Measurements from ENCODE around the gene MERTK.

MERTK gene

GRCh38 chr2:112008910-112009485 lies 110.6 kb downstream of the MERTK start:
- Histone ChIP-seq H3K9ac (ENCODE audit: low read depth, low read length) (no peak overlapping the region), H3K9me3 (ENCODE audit: control insufficient read depth, insufficient read depth, low read length) (no peaks in the 10 kb centered on the region), H3K36me3 (ENCODE audit: insufficient read depth, low read length) (no peaks in the 10 kb centered on the region; the same call in 1 of the 2 replicates), H3K4me1 (ENCODE audit: insufficient read depth, low read length) (no peaks in the 10 kb centered on the region)

- no peaks in the 10 kb centered on the region for H3K4me1 ChIP-seq (ENCODE audit: insufficient read depth, low read length)
- no peaks in the 10 kb centered on the region for H3K9me3 ChIP-seq (ENCODE audit: control insufficient read depth, insufficient read depth, low read length)
- H3K9ac ChIP-seq (ENCODE audit: low read depth, low read length), result no peak overlapping the region
- H3K36me3 ChIP-seq (ENCODE audit: insufficient read depth, low read length), result no peaks in the 10 kb centered on the region; the same call in 1 of the 2 replicates
These were observed 112.3 kb downstream of the MERTK start for GRCh38 chr2:112010751-112011150.

GRCh38 chr2:112012556-112012955 lies 114.1 kb downstream of the MERTK start:
- Histone ChIP-seq H3K9ac (ENCODE audit: low read depth, low read length) (no peak overlapping the region), H3K4me1 (ENCODE audit: insufficient read depth, low read length) (no peaks in the 10 kb centered on the region), H3K36me3 (ENCODE audit: insufficient read depth, low read length) (no peaks in the 10 kb centered on the region; the same call in 1 of the 2 replicates), H3K9me3 (ENCODE audit: control insufficient read depth, insufficient read depth, low read length) (no peaks in the 10 kb centered on the region)

DNA sequence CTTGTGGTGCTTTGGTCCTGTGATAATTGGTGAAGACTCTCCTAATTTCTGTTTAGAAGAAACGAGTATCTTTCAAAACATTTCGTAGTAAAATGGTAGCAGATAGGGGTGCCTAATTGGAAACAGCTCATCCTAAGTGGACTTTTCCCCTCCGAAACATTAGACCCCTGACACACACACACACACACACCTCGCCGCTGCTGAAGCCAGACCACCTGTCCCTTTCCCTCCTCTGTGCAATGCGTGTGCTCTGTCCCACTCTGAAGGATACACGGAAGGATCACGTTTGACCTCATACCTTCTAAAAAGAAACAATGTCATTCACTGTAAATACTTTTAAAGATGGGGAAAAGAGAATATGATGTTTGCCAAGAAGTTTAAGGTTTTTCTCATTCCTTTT lies 120.4 kb downstream of the MERTK start:
- Histone ChIP-seq H3K9me3 (ENCODE audit: control insufficient read depth, insufficient read depth, low read length) (no peaks in the 10 kb centered on the region), H3K9ac (ENCODE audit: low read depth, low read length) (no peak overlapping the region), H3K4me1 (ENCODE audit: insufficient read depth, low read length) (peaks cover 9% of the 10 kb centered on the region)

DNA sequence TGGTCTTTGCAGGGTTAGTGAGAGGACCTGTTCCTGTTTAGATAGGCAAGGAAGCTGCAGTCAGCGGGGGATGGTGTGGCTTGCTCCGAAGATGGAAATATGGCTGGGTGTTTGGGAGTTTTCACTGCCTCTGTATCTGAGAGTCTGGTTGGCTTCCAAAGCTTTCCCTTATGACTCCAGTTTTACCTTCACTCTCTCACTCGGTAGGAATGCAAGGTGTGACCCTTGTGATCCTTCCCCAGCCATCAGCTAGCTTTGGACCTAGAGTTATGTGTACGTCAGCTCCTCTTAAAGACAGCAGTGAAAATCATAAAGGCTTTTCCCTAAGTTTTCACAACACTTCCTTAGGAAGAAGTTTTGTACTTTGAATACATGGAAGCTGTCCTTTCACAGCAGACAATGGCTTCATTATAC lies 121.2 kb downstream of the MERTK start:
- H3K9ac ChIP-seq (ENCODE audit: low read depth, low read length), result no peak overlapping the region
- peaks cover 9% of the 10 kb centered on the region for H3K4me1 ChIP-seq (ENCODE audit: insufficient read depth, low read length)

More for the DNA sequence above, 120.4 kb downstream of the MERTK start:
- no peaks in the 10 kb centered on the region for H3K36me3 ChIP-seq (ENCODE audit: insufficient read depth, low read length)

DNA sequence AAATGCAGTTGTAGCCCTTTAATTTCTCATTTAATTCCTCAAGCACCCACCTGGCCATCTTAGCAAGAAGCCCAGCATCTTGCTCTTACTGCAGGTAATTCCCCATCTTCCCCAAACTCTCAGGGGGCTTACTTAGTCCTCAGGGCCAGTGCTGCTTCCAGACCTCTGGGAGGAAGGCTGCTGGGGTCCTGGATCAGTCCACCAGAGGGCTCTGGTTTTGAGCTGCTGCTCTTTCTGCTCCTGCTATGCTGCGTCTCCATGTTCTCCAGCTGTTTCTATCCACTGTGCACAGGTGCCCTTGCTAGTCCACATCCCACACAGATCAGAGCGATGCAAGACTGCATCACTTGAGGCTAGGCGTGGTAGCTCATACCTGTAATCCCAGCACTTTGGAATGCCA lies 122.2 kb downstream of the MERTK start:
- Histone ChIP-seq H3K36me3 (ENCODE audit: insufficient read depth, low read length) (no peaks in the 10 kb centered on the region), H3K9me3 (ENCODE audit: control insufficient read depth, insufficient read depth, low read length) (no peaks in the 10 kb centered on the region), H3K4me1 (ENCODE audit: insufficient read depth, low read length) (peaks cover 9% of the 10 kb centered on the region), H3K9ac (ENCODE audit: low read depth, low read length) (no peak overlapping the region)

More for the DNA sequence above, 121.2 kb downstream of the MERTK start:
- H3K9me3 ChIP-seq (ENCODE audit: control insufficient read depth, insufficient read depth, low read length), result no peaks in the 10 kb centered on the region
- H3K36me3 ChIP-seq (ENCODE audit: insufficient read depth, low read length), result no peaks in the 10 kb centered on the region

- Histone ChIP-seq H3K9me3 (ENCODE audit: control insufficient read depth, insufficient read depth, low read length) (no peaks in the 10 kb centered on the region), H3K36me3 (ENCODE audit: insufficient read depth, low read length) (no peaks in the 10 kb centered on the region), H3K4me1 (ENCODE audit: insufficient read depth, low read length) (peaks cover 9% of the 10 kb centered on the region), H3K9ac (ENCODE audit: low read depth, low read length) (no peak overlapping the region)
These were observed 122.9 kb downstream of the MERTK start for GRCh38 chr2:112021290-112021689.

DNA sequence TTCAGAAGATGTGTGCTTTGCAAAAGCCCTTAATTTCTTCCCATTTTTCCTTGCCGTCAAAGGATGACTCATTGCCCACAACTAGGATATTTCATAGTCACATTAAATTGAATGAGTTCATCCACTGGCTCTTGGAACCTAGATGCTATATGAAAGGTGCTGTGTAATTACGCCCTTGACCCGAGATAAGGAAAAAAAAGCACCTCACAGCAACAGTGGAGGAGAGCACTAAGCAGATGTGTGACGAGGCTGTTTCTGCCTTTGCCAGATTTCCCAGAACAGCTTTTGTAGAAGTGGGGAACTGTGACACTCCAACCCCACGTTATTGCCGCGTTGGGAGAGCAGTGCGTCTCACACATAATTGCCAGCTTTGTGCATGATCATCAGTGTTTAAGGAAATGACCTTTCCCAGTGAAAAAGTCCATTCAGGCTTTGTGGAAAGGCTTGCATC lies 123.4 kb downstream of the MERTK start:
- Histone ChIP-seq H3K9me3 (ENCODE audit: control insufficient read depth, insufficient read depth, low read length) (no peaks in the 10 kb centered on the region), H3K36me3 (ENCODE audit: insufficient read depth, low read length) (no peaks in the 10 kb centered on the region), H3K4me1 (ENCODE audit: insufficient read depth, low read length) (peaks cover 9% of the 10 kb centered on the region)

DNA sequence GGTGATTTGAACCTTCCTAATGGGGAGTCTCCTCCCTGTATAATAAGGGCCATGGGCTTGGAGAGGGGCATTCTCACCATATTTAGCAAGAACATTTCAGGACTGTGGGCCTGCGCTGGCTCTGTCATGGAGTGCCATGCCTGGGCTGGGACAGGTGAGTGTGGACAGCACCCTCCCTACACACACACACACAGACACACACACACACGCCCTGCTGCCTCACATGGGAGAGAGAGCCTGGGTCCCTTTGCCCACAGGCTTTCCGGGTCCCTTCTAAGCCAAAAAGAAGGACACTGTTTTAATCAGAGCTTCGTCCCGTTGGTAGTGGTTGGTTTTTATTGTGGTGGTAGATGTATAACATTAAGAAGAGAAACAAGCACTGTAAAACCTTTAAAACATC lies 125.3 kb downstream of the MERTK start:
- peaks cover 9% of the 10 kb centered on the region for H3K4me1 ChIP-seq (ENCODE audit: insufficient read depth, low read length)
- no peaks in the 10 kb centered on the region for H3K36me3 ChIP-seq (ENCODE audit: insufficient read depth, low read length)
- no peaks in the 10 kb centered on the region for H3K9me3 ChIP-seq (ENCODE audit: control insufficient read depth, insufficient read depth, low read length)
- H3K9ac ChIP-seq (ENCODE audit: low read depth, low read length), result no peak overlapping the region

More for the DNA sequence above, 123.4 kb downstream of the MERTK start:
- H3K9ac ChIP-seq (ENCODE audit: low read depth, low read length), result no peak overlapping the region

- Histone ChIP-seq H3K9ac (ENCODE audit: low read depth, low read length) (no peak overlapping the region), H3K36me3 (ENCODE audit: insufficient read depth, low read length) (no peaks in the 10 kb centered on the region), H3K4me1 (ENCODE audit: insufficient read depth, low read length) (peaks cover 8% of the 10 kb centered on the region), H3K9me3 (ENCODE audit: control insufficient read depth, insufficient read depth, low read length) (no peaks in the 10 kb centered on the region)
These were observed 125.8 kb downstream of the MERTK start for GRCh38 chr2:112024231-112024630.

- H3K9ac ChIP-seq (ENCODE audit: low read depth, low read length), result no peak overlapping the region
- H3K36me3 ChIP-seq (ENCODE audit: insufficient read depth, low read length), result no peaks in the 10 kb centered on the region
- H3K9me3 ChIP-seq (ENCODE audit: control insufficient read depth, insufficient read depth, low read length), result no peaks in the 10 kb centered on the region
- peaks cover under 1% of the 10 kb centered on the region; the same call in 1 of the 2 replicates for H3K4me1 ChIP-seq (ENCODE audit: insufficient read depth, low read length)
These were observed 126.6 kb downstream of the MERTK start for GRCh38 chr2:112024896-112025491.

DNA sequence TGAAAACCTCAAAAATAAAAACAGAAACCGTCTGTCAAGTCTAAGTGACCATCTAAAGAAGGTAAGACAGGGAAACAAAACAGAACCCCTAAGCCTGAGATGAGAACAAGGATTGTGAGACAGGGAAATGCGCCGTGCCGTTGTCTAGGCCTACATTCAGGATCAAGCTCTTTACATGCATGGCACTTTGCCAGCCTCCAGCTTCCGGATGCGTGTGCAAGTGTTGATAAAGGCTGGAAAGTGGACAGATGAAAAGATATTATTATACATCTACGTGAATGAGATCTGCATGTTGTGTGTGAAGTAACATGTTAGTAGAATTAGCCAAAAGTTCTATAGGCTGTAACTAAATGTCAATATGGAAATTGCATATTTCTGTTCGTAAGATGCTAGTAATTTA lies 128.1 kb downstream of the MERTK start:
- peaks cover 4% of the 10 kb centered on the region; the same call in 1 of the 2 replicates for H3K4me1 ChIP-seq (ENCODE audit: insufficient read depth, low read length)
- H3K9ac ChIP-seq (ENCODE audit: low read depth, low read length), result no peak overlapping the region
- no peaks in the 10 kb centered on the region for H3K36me3 ChIP-seq (ENCODE audit: insufficient read depth, low read length)
- H3K9me3 ChIP-seq (ENCODE audit: control insufficient read depth, insufficient read depth, low read length), result no peaks in the 10 kb centered on the region

GRCh38 chr2:112027767-112028166 lies 129.4 kb downstream of the MERTK start:
- H3K36me3 ChIP-seq (ENCODE audit: insufficient read depth, low read length), result no peaks in the 10 kb centered on the region
- H3K4me1 ChIP-seq (ENCODE audit: insufficient read depth, low read length), result peaks cover 14% of the 10 kb centered on the region
- no peaks in the 10 kb centered on the region for H3K9me3 ChIP-seq (ENCODE audit: control insufficient read depth, insufficient read depth, low read length)
- H3K9ac ChIP-seq (ENCODE audit: low read depth, low read length), result no peak overlapping the region

GRCh38 chr2:112029164-112029563 lies 130.8 kb downstream of the MERTK start:
- H3K9ac ChIP-seq (ENCODE audit: low read depth, low read length), result no peak overlapping the region
- peaks cover 14% of the 10 kb centered on the region for H3K4me1 ChIP-seq (ENCODE audit: insufficient read depth, low read length)
- no peaks in the 10 kb centered on the region for H3K9me3 ChIP-seq (ENCODE audit: control insufficient read depth, insufficient read depth, low read length)
- no peaks in the 10 kb centered on the region for H3K36me3 ChIP-seq (ENCODE audit: insufficient read depth, low read length)

- Histone ChIP-seq H3K9ac (ENCODE audit: low read depth, low read length) (peak overlapping the region; percentile 5; the same call in 1 of the 2 replicates), H3K4me1 (ENCODE audit: insufficient read depth, low read length) (peaks cover 14% of the 10 kb centered on the region), H3K36me3 (ENCODE audit: insufficient read depth, low read length) (no peaks in the 10 kb centered on the region), H3K9me3 (ENCODE audit: control insufficient read depth, insufficient read depth, low read length) (no peaks in the 10 kb centered on the region)
These were observed 133.2 kb downstream of the MERTK start for GRCh38 chr2:112031473-112032223.
